Breast epithelium (tissue), 3 donors: ENCODE data around the gene SPTBN1.

Experiments
- POLR2A ChIP-seq: fragments of 450-650 bp; IDR thresholded peaks from one replicate; pipeline ENCODE4 v1.6.1; 2016; ENCODE audit warnings: antibody characterized with exemption, mild to moderate bottlenecking, moderate library complexity
- TF ChIP-seq, protein P1 (sequence below), 3 donors: fragments of 450-650 bp; IDR thresholded peaks; one replicate each; pipeline ENCODE4 v1.5.1; 2016 to 2017; ENCODE audit warnings: antibody characterized with exemption in 3 of 3, mild to moderate bottlenecking in 3 of 3, moderate library complexity in 3 of 3

- TF ChIP-seq POLR2A = no peak
- TF ChIP-seq, protein P1, sequence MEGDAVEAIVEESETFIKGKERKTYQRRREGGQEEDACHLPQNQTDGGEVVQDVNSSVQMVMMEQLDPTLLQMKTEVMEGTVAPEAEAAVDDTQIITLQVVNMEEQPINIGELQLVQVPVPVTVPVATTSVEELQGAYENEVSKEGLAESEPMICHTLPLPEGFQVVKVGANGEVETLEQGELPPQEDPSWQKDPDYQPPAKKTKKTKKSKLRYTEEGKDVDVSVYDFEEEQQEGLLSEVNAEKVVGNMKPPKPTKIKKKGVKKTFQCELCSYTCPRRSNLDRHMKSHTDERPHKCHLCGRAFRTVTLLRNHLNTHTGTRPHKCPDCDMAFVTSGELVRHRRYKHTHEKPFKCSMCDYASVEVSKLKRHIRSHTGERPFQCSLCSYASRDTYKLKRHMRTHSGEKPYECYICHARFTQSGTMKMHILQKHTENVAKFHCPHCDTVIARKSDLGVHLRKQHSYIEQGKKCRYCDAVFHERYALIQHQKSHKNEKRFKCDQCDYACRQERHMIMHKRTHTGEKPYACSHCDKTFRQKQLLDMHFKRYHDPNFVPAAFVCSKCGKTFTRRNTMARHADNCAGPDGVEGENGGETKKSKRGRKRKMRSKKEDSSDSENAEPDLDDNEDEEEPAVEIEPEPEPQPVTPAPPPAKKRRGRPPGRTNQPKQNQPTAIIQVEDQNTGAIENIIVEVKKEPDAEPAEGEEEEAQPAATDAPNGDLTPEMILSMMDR (IDR thresholded peaks at IDR 0.05) = no peak
These were observed 123.8 kb downstream of the SPTBN1 start for GRCh38 chr2:54579682-54580620.
